Activated CD8-positive, alpha-beta memory T cell treated with anti-CD3 and anti-CD28 coated beads for 36 hours (primary cell): Measurements from ENCODE around the gene FLYWCH1. TPM values are rescaled to one million over a fixed set of nuclear protein-coding genes. Genes with fewer than 3 reads are reported as not detected.
"Not testable (repeated sequence)": the region's sequence is repeated elsewhere in the genome, so short reads cannot be mapped to it uniquely, and the experiment has no call there.

ENCODE experiments used
- CTCF ChIA-PET: fragments of 350-600 bp; sonication (Branson Sonifier 250); formaldehyde crosslinking; loops from one replicate; lab custom pipeline; 2021; ENCODE audit warnings: antibody characterized with exemption; lab: Charles Lee
- POLR2A ChIA-PET: fragments of 350-600 bp; sonication (Branson Sonifier 250); formaldehyde crosslinking; loops from one replicate; lab custom pipeline; 2021; ENCODE audit warnings: antibody characterized with exemption; lab: Charles Lee
- total RNA-seq, 2 experiments: library from RNA; stranded (reverse); gene quantifications; one replicate each; pipeline ENCODE4 v1.2.3, GENCODE V29; 2021

The FLYWCH1 gene
- total RNA-seq, 2 experiments from 2014 or later = 33.2 to 34.4 TPM

DNA sequence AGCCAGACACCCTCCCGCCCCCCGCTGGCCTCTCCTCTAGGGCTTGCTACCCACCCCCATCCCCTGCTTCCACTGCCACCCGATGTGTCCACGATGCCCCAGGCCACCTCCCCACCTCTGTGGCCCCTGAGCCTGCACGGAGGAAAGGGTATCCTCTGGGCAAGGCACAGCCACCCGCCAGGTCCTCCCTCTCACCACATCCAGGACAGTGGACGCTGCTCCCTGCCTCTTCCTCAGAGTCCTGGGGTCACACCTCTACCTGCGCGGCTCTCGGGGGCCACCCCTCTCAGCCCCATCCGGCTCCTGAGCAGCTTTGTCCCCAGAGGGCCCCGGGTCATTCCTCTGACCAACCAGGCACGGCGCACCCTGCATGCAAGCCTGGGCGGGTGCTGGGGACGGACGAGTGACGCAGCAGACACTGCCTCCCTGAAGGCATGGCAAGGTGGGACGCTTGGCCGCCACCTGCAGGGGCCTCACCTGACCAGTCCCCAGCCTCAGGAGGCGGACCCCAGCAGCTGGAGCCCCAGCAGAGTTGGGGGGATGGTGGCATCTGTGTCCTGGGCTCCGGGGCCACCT, 24.8 kb downstream of the FLYWCH1 start:
- CTCF ChIA-PET = no interaction called here
- POLR2A ChIA-PET = no interaction called here

- CTCF ChIA-PET = no interaction called here
- POLR2A ChIA-PET = no interaction called here
Observed at GRCh38 chr16:2937170-2937569, 25.4 kb downstream of the FLYWCH1 start.

DNA sequence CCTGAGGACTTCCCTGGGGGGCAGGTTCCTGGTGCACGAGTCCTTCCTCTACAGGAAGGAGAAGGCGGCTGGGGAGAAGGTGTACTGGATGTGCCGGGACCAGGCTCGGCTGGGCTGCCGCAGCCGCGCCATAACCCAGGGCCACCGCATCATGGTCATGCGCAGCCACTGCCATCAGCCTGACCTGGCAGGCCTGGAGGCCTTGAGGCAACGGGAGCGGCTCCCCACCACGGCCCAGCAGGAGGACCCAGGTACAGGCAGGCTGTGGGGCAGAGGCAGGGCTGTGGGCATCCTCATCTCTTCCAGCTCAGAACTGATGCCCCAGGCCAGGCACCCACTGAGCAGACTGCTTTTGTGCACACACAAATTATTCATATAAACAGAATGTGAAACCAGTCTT, 26.5 kb downstream of the FLYWCH1 start:
- POLR2A ChIA-PET = no interaction called here
- CTCF ChIA-PET = no interaction called here

- ChIA-PET POLR2A (interaction anchor here (0.6 kb wide), 1 partner anchor 41 kb away, joined by 7 read pairs; no protein-coding TSS in a partner anchor), CTCF (interaction anchor here (0.8 to 1.4 kb wide), 3 partner anchors 13 to 79 kb away, joined by 3 to 10 read pairs (median 3); no protein-coding TSS in a partner anchor)
Observed at GRCh38 chr16:2939968-2940367, 28.2 kb downstream of the FLYWCH1 start.

- CTCF ChIA-PET = interaction anchor here (0.5 to 1.4 kb wide), 3 partner anchors 11 to 103 kb away, joined by 3 to 4 read pairs (median 3); no protein-coding TSS in a partner anchor
Observed at GRCh38 chr16:2942045-2942444, 30.3 kb downstream of the FLYWCH1 start.

GRCh38 chr16:2943716-2944115, 32.0 kb downstream of the FLYWCH1 start:
- POLR2A ChIA-PET = not testable (repeated sequence)
- CTCF ChIA-PET = interaction anchor here (1.4 kb wide), 1 partner anchor 24 kb away, joined by 3 read pairs; no protein-coding TSS in a partner anchor

More at GRCh38 chr16:2942045-2942444, 30.3 kb downstream of the FLYWCH1 start:
- POLR2A ChIA-PET = no interaction called here

- ChIA-PET POLR2A (no interaction called here), CTCF (interaction anchor here (0.6 kb wide), 1 partner anchor 482 kb away, joined by 3 read pairs; no protein-coding TSS in a partner anchor)
Observed at GRCh38 chr16:2946649-2947048, 34.9 kb downstream of the FLYWCH1 start.

DNA sequence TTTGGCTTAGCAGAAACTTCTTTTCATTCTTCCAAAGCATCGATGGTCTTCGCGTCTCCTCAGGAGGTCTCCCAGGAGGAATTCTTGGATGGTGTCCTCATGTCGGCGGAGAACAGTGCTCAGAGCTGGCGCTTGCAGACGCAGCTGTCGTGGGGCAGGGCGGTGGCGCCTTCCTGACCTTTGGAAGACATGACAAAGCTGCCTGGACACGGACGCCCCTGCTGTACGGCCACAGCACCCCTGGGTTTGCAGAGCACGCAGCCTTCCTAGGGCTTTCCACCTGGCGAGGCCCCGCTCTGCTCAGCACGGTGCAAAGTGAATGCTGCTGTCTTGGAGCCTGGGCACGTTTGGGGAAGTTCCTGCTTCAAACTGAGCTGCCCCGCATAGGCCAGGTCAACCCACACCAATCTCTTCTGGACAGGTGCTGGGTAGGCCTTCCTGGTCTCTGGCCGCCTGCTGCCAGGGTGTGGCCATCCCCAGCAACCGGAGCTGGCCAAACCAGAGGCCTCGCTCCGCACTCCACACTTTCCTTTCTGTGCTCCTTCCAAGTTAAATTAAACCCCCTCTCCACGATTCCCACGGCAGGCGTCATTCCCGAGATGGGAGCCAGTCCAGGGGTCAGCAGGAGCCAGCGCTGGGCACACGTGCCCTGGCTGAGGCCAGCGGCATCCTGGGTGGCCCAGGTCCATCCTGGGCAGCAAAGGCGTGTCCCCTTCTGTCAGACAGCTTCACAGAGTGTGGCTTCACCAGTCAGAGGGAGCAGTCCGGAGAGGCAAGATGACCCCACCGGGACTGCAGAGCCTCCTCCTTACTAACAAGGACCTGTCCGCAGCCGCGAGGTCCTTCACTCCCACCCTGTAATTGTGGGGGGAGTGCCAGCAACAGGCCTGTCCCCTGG, 37.3 kb downstream of the FLYWCH1 start:
- POLR2A ChIA-PET = no interaction called here

DNA sequence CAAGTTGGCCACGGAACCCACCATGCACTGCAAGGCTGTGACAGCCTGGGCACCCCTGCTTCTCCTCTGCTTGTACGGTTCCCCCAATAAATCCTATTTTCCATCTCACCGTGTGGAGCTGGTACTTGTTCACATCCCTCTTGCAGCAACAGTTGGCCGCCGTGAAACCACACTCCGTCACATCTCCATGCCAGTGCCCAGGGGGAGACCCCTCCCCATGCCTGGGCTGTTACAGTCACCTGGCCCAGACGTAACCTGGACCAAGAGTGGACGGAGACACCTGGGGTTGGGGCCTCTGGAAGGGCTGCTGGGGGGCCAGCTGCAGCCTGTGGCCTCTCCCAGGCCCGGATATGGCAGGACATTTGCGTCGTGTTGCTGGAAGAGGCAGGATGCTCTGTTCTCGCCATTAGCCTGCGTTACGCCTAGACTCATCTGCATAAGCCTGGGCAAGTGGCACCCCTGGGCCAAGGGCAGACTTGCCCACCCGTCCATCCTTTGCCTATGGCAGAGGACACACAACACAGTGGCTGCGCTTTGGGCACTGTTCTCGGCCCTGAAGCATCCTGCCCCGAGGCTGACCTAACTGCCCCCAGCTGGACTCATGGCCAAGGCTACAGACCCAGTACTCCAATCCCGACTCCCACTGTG, 38.1 kb downstream of the FLYWCH1 start:
- ChIA-PET CTCF (interaction anchor here (0.6 kb wide), 2 partner anchors 17 to 60 kb away, joined by 3 to 4 read pairs; no protein-coding TSS in a partner anchor), POLR2A (no interaction called here)

More for the DNA sequence above, 37.3 kb downstream of the FLYWCH1 start:
- CTCF ChIA-PET = no interaction called here

DNA sequence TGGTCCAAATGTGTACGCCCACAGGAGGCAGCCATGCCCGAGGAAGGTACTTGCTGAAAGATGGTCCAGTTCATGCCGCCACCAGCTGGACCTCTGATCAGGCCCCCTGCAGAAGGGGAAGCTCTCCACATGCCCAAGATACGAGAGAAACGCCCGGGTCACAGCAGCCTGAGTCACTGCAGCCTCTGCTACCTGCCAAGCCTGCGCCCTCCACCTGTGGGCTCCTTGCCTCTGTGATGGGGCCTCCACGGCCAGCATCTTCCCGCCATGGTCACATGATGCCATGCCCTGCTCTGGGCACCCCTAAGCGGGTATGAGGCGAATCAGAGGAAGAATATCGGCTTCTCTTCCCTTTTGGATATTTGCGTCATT, 38.6 kb downstream of the FLYWCH1 start:
- ChIA-PET POLR2A (no interaction called here), CTCF (interaction anchor here (0.6 kb wide), 2 partner anchors 18 to 60 kb away, joined by 3 to 4 read pairs; no protein-coding TSS in a partner anchor)

- ChIA-PET POLR2A (no interaction called here), CTCF (no interaction called here)
Observed at GRCh38 chr16:2950773-2951172, 39.0 kb downstream of the FLYWCH1 start.

- POLR2A ChIA-PET = interaction anchor here (0.6 kb wide), 1 partner anchor 53 kb away, joined by 3 read pairs; no protein-coding TSS in a partner anchor
- CTCF ChIA-PET = interaction anchor here (0.7 to 1.6 kb wide), 3 partner anchors 10 to 18 kb away, joined by 3 to 4 read pairs (median 3); no protein-coding TSS in a partner anchor
Observed at GRCh38 chr16:2952679-2953078, 40.9 kb downstream of the FLYWCH1 start.

DNA sequence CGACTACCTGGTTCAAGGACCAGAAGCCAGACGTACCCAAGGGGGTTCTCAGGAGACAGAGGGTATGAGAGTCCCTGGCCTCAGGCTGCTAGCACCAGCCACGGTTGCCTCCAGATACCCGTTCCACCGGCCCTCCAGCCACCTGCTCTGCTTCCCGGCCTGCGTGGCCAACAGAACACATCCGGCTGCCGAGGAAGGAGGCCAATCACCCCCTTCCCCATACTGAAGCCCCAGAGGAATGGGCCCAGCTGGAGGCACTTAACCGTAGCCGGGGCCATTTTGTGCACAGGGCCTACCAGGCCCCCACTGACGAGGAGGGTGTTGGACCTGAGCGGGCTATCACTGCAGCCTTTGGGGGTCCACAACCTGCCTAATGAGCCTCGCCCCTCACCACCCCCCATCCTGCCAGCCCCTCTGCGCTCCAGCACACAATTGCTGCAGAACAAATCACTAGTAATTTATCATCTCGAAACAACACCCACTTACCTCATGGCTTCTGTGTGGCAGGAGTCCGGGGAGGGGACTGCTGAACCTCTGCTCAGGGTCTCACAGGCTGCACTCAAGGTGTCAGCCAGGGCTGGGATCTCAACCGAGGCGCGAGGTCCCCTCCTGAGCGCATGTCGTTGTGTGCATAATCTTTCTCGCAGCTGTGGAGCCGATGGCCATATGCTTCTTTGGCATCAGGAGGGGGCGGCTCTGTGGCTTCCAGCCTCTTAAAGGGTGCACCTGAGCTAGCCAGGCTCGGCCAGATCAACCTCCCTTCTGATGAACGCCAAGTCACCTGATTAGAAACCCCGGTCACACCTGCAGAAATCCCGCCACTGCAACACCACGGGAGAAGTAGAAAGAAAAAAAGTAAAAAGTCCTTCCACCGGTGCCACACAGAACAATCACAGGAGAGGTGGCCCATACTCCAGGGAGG, 42.2 kb downstream of the FLYWCH1 start:
- CTCF ChIA-PET = interaction anchor here (1.6 kb wide), 1 partner anchor 16 kb away, joined by 3 read pairs; no protein-coding TSS in a partner anchor
- POLR2A ChIA-PET = no interaction called here

DNA sequence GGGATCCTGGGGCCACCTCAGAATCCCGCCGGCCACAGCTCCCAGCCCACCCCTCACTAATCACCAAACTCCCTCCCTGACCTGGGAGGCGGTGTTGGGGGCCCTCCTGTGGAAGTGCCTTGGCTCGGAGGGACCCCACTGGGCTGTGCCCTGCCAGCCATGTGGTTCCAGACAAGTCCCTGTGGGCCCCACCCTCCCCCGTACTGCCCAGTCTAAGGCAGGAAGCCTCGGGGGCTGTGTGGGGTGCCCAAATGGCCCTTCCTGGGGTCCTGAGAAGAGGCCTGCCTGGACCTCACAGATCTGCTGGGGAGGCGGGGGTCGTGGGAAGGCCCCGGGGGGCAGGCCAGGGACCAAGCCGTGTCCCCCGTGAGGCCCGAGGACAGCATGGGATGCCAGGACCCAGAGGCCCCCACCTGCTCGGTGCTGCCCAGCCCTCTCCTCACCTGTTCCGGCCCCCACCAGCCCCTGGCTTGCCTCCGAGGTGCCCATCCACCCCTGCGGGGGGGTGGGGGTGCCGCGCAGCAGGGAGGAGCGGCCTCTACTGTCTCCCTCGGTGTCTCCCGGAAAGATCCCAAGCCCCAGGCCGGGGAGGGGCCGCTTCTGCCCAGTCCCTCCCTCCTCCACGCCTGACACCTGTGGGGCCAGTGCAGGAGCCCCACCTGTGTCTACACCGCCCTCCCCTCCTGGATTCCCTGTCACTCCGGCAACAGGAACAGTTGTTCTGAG, 43.1 kb downstream of the FLYWCH1 start:
- ChIA-PET CTCF (no interaction called here), POLR2A (no interaction called here)

GRCh38 chr16:2955438-2955778, 43.7 kb downstream of the FLYWCH1 start:
- POLR2A ChIA-PET = no interaction called here
- CTCF ChIA-PET = interaction anchor here (1.4 to 1.8 kb wide), 2 partner anchors 10 to 14 kb away, joined by 5 to 6 read pairs; partner anchors contain the start of genes KREMEN2 and PAQR4

- POLR2A ChIA-PET = no interaction called here
- CTCF ChIA-PET = interaction anchor here (1.4 to 1.8 kb wide), 2 partner anchors 9 to 14 kb away, joined by 5 to 6 read pairs; partner anchors contain the start of genes KREMEN2 and PAQR4
Observed at GRCh38 chr16:2955779-2956578, 44.2 kb downstream of the FLYWCH1 start.

DNA sequence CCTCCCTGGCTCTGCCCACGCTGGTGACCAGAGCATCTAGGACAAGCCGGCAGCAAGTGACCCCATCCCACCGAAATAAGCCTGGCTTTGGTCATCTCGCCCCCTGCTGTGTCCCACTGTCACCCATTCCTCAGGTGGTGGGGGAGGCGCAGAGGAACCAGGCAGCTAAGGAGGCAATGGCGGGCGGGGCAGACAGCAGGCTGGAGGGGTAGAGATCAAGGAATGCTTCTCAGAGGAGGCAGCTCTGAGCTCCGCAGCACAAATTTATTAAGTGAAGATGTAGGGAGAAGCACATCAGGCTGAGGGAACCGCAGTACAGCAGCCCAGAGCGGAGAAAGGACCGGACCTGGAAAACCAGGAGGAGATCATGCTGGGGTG, 44.8 kb downstream of the FLYWCH1 start:
- POLR2A ChIA-PET = no interaction called here
- CTCF ChIA-PET = interaction anchor here (1.4 to 1.8 kb wide), 2 partner anchors 9 to 13 kb away, joined by 5 to 6 read pairs; partner anchors contain the start of genes KREMEN2 and PAQR4
